HG02884 (cell line): Measurements from ENCODE around the gene NR1H3.
A peak's percentile ranks its signal among the peaks of the same experiment; 100 is the strongest.

Experiments used
- ATAC-seq: cut with Tn5 transposase; IDR thresholded peaks from one replicate; pipeline ENCODE4 v1.9.1; 2021; ENCODE audit warnings: mild to moderate bottlenecking, moderate library complexity; ENCODE audit not compliant: unreplicated experiment

The NR1H3 gene

DNA sequence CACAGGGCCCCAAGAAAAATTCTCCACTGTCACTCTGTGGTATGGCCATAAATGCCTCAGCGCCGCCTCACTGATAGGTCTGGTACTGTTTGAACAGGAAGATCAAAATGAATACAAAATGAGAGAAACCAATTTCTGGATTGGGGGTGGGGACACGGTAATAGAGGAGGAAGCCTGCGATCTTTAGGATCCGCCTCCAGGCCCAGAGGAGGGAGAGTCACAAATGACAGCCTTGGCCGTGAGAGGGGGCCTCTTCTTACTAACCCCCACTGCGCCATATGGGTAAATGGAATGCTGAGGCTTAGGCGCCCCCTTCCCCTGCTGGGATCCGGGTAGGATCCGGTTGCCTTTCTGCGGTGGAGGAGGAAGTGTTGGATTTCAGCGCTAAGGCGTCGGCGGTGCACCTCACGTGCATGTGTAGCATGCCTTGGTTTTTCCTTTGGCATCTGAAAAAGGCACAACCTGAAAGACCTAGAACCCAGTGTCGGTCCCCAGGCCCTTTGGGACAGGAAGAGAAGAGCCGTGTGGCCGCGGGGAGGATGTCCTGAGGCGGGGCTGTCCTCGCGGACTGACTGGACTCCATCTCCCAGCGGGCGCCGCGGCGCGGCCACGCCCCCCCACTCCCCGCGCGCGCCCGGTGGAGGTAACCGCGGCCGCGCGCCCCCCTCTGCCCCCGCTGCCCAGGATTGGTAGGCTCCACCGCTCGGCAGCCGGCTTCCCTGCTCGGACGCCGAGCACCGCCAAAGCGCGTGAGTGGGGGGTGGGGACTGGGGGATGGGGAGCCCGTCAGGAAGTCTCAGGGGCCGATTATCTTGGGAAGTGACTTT is 11.4 kb downstream of the NR1H3 start:
- peak; percentile 34 for ATAC-seq

DNA sequence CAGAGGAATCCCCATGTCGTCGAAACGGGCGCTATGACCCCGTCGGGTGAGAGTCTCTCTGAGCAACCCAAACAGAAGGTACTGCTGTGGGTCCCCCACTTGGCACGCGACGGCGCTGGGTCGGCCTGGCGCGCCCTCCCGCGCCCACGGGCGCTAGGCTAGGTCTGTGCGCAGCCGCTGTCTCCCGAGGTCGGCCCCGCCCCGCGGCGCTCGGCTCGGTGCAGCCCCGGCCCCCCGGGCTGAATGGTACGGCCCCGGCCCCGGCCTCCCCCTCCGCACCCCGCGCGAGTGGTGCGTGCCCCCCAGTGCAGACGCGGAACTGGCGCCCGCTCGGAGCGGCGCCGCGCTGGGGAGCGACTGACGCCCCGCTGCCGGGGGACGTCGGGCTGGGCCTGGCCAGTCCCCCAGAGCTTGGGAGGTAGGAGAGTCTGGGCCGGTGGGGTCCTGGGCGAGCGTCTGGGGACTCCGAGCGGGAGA is 12.1 kb downstream of the NR1H3 start, which contains the start of gene MADD:
TSS of gene MADD (plus strand) at position 305 of the 477 bp plus-strand sequence.
- peak; percentile 63 for ATAC-seq

DNA sequence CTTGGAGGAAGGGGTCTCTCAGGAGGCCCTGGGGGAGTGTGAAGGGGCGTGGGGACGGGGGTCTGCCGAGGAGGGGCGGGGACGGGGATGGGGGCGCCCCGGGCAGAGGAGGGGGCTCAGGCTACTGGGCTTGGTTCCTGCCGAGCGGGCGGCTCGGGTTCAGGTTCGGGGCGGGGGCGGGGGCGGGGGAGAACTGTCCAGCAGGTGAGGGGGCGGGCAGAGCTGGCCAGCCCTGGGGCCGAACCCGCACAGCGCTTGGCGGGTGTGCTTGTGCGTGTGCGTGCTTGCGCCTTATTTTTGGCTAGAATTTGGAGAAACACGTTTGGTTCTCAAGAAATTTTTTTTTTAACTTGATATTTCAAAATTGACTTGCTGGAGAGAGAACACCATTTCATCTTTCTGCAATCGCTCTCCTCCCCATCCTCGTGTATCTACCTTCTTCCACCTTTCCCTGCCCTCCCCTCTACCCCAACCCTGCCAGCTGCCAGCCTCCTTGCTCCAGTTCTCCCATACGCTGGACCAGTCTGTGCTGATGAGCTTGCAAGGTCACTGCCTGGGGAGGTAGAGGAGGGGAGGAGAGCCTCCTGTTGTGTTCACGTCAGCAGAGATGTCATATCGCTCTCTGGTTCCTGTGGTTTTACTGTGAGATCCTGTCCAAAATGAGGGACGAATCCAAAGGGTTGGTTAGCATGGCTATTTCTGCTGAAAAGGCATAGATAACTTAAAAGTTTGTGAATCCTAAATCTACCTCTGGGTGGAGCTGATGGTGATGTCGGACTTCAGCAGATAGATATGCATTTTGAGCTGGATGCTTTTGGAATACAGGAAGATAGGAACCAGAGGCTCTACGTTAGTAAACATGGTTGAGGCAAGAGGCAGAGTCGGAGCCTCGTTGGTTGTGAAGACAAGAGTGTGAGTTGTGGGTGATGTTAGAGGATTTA is 12.8 kb downstream of the NR1H3 start:
- no peak for ATAC-seq

DNA sequence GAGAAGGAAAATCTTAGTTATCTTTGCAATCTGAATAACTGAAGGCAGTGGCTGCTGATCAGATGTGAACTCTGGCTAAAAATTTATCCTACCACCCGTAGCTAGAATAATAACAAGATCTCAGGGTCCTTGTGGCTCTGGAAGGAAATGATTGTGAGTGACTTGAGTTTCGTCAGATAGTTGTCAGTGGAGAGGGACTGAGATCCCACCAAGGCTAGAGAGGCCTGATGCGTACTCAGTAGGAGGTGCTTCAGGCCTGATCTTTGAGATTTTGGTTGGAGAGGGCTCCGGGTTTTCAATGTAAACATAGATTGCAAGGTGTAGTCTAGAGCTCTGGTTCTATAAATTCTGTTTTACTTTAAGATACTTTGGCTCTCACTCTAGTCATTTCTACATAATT is 13.5 kb downstream of the NR1H3 start:
- ATAC-seq, result no peak

DNA sequence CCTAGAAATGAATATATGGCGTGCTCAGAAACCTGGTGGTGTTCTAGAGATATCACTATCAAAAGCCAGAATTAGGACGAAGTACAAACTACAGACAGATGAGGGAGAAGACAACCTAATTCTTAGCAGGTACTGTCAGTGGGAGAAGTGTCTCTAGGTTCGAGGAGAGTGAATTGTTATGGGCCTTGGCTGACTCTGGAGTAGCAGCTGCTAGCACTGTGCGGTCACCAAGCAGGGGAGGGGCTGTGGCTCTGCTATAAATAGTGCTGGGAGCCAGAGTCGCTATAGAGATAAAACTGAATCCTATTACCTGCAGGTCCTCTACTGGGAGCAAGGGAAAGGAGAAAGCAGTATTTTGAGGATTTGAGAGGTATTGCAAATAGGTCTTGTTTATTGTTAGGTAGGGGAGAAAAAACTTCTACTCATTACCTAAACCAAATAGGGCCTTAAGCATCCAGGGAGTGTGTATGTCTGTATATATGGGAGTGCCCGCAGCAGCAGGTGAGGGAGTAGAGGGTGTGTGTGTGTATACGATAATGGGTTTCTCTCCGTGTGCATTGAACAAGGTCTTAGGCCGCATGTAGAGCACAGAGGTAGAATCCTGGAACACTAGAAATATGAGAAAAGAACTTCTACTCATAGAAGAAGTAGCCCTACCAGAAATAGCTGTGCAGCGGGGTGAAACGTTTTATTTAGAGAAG is 14.3 kb downstream of the NR1H3 start:
- no peak for ATAC-seq

DNA sequence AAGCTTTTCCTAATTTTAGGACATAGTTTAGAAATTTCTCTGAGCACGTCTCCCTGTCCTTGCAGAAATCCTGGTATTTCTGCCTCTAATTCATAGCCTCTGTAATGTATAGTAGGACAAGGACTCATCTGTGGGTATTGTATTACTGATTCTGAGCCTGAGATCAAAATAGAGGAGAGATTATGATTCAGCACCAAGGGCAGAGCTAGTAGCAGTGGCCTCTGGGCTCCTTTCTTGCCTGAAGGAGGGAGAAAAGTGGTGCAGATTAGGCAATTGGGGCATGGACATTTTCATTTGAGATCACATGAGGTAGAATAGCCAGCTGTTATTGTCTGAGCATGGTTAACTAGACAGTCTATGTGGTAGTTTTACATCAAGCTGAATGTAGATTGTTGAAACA is 14.9 kb downstream of the NR1H3 start:
- no peak for ATAC-seq

DNA sequence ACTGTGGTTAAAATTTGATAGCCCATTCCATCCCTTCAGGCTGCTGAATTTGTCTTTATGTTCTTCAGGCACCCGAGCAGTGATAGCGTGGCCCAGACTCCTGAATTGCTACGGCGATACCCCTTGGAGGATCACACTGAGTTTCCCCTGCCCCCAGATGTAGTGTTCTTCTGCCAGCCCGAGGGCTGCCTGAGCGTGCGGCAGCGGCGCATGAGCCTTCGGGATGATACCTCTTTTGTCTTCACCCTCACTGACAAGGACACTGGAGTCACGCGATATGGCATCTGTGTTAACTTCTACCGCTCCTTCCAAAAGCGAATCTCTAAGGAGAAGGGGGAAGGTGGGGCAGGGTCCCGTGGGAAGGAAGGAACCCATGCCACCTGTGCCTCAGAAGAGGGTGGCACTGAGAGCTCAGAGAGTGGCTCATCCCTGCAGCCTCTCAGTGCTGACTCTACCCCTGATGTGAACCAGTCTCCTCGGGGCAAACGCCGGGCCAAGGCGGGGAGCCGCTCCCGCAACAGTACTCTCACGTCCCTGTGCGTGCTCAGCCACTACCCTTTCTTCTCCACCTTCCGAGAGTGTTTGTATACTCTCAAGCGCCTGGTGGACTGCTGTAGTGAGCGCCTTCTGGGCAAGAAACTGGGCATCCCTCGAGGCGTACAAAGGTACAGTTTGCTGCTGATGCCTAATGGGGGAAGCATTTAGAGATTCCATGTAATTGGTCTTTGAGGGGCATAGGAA is 16.9 kb downstream of the NR1H3 start:
- no peak for ATAC-seq

DNA sequence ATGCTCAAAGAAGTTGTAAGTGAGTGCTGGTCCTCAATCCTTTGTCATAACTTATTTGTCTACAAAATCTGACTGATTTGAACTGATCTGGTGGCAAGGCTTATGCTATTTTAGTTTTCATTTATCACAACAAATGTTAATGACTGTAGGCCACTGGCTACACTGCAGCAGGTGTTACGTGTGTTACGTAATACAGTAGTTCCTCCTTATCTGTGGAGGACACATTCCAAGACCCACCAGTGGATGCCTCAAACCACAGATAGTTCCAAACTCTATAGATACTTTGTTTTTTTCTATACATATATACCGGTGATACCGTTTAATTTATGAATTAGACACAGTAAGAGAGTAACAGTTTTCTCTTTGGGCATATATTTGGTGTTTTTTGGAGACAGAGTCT is 19.1 kb downstream of the NR1H3 start:
- ATAC-seq, result no peak

DNA sequence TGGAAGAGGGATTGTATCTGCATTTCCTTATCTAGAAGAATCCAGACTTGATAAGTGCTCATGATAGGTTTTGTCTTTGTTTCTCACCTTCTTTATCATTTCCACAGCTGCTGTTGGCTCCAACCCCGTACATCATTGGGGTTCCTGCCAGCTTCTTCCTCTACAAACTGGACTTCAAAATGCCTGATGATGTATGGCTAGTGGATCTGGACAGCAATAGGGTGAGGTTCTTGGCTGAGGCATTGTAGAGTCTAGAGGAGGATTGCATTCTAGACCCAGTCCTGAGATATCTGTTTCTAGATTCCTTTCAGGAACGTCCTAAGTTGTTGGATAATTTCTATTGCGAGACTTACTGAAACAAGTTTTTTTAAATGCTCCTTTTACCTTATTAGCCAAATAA is 20.3 kb downstream of the NR1H3 start:
- no peak for ATAC-seq

DNA sequence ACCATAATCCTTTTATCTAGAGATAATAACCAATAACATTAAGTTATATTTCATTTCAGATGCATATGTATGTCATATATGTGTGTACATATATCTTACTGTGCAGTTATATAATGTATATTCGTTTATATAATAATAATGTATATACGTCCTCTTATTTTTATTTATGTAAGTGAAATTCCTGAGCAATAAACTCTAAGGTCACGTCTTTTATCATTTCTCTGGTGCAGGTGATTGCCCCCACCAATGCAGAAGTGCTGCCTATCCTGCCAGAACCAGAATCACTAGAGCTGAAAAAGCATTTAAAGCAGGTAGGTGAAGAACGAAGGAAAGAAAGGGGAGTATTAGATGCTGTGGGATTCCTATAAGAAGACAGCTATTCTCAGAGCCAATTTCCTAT is 21.0 kb downstream of the NR1H3 start:
- ATAC-seq, result no peak

DNA sequence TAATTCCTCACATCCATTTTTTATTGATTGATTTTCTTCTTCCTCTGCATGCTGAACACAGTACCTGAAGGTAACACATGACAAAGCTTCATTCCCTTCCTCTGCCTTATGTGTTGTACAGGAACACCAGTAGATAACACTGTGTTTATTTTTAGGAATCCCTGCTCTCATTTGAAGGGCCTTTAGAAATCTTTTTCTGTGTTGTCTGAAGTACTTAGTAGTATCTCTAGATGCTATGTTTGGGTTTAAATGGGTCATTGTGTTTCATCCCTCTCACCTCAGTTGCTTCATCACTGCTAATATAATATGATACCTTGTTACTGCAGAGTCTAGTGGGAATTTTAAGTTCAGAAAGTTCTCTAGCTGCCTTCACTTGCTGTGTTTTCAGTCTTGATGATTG is 22.3 kb downstream of the NR1H3 start:
- ATAC-seq, result no peak

DNA sequence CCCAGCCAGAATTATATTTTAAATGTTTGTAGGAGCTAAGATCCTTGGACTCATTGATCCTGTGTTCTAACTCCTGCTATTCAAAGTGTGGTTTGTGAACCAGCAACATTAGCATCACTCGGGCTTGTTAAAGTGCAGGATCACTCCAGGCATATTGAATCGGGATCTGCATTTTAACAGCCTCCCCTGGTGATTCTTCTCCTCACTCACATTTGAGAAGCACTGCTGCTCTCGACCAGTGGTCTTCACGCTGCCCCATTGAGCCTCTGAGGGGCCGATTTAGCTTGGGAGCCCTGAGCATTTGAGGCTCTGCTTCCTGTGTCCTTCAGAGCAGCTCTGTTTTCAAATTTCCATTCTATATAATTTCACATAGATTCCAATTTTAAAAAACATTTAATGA is 23.1 kb downstream of the NR1H3 start:
- no peak for ATAC-seq

DNA sequence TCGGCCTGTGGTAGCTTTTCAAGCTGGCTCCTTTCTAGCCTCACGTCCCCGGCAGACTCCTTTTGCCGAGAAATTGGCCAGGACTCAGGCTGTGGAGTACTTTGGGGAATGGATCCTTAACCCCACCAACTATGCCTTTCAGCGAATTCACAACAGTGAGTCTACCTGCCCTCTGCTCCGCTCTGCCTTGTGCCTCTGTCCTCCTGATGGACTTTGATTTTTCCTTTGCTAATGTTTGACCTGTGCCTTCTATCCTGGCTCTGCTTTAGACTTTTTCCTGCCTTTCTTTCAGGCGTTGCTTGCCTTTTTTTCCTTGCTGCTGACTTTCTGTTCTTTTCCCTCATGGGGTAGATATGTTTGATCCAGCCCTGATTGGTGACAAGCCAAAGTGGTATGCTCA is 24.7 kb downstream of the NR1H3 start:
- no peak for ATAC-seq

DNA sequence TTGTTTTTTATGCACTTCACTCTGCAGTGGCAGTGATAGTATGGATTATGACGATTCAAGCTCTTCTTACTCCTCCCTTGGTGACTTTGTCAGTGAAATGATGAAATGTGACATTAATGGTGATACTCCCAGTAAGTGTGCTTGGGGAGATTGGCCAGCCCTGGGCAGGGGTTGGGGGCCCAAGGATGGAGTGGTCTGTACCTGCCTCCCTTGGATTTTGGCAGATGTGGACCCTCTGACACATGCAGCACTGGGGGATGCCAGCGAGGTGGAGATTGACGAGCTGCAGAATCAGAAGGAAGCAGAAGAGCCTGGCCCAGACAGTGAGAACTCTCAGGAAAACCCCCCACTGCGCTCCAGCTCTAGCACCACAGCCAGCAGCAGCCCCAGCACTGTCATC is 26.4 kb downstream of the NR1H3 start:
- ATAC-seq, result no peak

DNA sequence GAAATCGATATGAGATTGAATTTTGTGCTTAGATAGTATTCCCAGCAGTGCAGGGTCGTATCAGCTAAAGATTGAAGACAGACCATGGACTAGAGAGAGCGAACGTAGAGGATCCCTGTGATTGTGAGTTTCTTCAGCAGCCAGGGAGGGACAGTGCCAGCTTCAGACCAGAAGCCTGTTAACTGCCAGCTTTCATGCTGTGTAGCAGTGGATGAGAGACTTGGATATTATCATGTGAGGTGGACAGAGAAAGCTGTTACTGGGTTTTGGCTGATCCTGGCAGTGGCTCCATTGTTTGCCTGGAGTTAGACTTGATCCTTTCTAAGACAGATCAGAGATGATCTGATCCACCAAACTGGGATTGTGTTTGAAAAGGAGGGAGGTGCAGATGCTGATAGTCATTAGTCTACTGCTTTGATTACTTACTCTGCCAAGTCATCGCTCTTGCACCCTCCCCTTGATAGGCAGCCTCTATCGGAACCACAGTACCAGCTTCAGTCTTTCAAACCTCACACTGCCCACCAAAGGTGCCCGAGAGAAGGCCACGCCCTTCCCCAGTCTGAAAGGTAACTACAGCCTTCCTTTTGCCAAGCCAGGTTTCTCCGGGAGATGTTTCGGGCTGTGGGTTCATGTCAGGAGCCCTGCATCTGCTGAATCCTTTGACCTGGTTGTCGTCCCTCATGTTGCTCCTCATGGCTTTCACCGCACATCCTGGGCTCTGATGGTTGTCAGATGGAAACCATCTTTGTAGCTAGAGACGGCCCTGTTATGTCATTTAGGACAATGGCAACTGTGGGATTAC is 28.4 kb downstream of the NR1H3 start:
- ATAC-seq, result no peak

DNA sequence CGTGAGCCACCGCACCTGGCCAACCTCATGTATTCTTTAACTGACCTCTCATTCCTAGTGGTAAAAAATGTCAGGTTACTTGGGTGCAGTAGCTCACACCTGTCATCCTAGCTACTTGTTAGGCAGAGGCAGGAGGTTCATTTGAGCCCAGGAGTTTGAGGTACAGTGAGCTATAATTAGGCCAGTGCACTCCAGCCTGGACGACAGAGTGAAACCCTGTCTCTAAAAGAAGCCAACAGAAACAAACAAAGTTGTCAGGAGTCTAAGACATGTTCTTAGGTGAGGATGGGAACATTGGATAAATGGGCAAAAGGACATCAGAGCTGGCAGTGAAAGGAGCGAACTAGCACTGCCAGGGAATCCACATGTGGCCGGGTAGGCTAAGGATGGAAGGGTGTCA is 30.3 kb downstream of the NR1H3 start:
- no peak for ATAC-seq

DNA sequence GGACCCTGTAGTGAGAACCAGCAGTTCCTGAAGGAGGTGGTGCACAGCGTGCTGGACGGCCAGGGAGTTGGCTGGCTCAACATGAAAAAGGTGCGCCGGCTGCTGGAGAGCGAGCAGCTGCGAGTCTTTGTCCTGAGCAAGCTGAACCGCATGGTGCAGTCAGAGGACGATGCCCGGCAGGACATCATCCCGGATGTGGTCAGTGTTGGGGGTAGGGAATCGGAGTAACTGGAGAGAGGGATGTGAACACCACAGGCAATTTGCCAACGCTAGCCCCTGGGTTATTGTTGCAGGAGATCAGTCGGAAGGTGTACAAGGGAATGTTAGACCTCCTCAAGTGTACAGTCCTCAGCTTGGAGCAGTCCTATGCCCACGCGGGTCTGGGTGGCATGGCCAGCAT is 32.1 kb downstream of the NR1H3 start:
- no peak for ATAC-seq

DNA sequence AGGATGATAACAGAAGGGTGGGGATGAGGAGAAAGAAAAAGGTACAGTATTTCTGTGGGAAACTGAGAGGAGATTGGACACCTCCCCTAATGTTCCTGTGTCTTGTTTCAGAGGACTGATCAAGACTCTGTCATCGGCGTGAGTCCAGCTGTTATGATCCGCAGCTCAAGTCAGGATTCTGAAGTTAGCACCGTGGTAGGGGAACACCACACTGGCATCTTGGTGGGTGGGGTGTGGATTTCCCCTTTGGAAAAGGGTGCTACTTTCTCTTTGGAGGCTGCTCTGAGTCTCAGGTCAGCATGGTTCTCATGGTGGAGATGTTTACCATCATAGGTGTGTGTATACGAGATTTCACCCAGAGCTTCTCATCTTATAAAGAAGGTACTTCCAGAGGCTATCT is 37.6 kb downstream of the NR1H3 start:
- no peak for ATAC-seq

DNA sequence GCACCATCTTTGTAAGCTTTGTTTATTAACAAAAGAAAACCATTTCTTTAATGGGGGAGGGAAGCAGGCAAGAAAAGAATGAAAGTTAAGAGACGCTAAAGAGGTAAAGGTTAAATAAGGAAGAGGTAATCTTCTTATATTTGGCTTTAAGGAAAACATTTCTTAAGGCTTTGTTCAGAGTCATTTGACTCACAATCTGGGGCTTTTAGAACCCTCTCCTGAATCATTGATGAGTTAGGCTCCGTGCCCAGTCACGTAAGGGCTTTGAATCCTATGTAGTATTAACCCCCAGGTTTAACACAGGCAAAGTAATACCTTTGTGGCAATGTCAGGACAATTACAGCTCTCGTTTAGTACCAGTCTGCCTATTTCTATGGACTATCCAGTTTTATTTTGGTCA is 38.2 kb downstream of the NR1H3 start:
- no peak for ATAC-seq

DNA sequence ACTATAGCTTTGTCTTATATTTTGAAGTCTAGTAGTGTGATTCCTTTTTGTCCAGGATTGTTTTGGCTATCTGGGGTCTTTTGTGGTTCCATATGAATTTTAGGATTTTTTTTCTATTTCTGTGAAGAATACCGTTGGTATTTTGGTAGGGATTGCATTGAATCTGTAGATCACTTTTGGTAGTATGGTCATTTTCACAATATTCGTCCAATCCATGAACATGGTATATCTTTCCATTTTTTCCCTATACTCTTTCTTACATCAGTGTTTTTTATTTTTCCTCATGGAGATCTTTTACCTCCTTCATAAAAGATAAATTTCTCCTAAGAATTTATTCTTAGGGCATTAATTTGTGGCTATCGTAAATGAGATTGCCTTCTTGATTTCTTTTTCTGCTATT is 41.3 kb downstream of the NR1H3 start:
- no peak for ATAC-seq
